HG02884 (cell line): ENCODE results near the gene PNISR.
A peak's percentile ranks its signal among the peaks of the same experiment; 100 is the strongest.

Experiments
- ATAC-seq: cut with Tn5 transposase; IDR thresholded peaks from one replicate; pipeline ENCODE4 v1.9.1; 2021; ENCODE audit warnings: mild to moderate bottlenecking, moderate library complexity; ENCODE audit not compliant: unreplicated experiment

PNISR gene

DNA sequence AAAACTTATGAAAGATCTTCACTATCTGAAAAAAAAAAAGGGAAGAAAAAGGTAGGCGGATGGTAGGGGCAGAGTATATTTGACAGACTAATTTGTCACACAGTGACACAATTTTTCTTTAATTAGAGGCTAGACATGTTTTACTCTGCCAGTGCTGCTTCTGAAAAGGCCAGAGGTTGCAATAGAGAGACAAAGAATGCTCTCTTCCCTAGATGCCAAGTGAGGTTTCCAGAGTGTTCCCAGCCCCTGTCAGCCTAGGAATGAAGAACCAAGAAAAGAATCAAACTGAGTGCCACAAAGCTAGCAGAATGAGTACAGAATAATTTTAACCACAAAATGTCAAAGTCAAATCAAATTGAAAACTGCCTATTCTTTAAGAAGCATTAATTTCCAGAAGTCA is 13.0 kb downstream of the PNISR start:
- no peak for ATAC-seq

DNA sequence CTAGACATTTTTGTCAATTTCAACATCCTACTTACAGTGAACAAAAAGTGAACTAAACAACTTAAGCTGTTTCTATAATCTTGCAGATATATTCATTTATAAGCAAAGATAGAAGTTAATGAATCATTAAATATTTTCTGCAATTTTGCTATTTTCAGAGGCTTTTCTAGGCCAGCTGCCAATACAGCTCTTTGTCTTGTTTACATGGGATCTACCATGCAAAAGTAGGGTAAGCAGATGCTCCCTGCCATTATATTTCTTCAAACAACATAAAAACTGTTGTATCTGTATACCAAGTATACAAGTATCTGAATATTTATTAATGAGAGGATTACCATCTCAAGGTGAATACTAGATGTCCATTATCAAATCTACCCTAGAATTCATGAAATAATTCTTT is 15.4 kb downstream of the PNISR start:
- ATAC-seq = no peak

DNA sequence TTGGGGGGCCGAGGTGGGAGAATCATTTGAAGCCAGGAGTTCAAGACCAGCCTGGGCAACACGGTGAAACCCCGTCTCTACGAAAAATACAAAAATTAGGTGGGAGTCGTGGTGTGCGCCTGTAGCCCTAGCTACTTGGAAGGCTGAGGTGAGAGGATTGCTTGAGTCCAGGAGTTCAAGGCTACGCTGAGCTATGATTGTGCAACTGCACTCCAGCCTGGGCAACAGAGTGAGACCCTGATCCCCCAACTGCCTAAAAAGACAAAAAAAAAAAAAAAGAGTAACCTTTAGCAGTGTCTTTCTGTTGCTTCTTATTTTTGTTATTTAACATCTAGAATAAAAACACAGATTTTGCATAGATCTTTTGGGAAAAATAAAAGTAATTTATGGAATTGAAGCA is 18.0 kb downstream of the PNISR start:
- no peak for ATAC-seq

DNA sequence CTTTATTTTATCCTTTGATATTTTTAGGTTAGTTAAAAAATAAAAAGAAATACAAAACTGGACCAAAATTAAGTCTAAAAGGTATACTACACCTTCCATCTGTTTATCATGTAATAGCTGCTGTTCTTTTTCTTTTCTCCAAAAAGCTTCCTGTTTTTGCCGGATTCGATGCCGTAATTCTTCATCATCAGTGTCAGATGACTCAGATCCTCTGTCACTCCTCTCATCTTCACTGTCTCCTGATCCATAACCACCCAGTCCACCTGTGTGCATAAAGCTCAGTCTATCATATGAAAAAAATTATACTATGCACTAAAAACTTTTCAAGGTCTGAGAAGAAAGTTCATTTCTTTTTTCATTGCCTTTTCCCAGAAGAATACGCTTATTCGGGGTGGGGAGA is 22.7 kb downstream of the PNISR start:
- ATAC-seq = no peak

DNA sequence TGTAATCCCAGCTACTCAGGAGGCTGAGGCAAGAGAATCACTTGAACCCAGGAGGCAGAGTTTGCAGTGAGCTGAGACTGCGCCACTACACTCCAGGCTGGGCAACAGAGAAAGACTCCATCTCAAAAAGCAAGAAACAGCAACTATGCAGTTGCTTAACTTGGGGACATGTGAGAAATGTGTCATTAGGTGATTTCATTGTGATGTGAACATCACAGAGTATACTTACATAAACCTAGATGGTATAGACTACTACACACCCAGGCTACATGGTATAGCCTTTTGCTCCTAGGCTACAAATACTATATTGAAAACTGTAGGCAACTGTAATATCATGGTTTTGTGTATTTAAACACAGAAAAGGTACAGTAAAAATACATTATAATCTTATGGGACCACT is 27.8 kb downstream of the PNISR start:
- ATAC-seq = no peak

DNA sequence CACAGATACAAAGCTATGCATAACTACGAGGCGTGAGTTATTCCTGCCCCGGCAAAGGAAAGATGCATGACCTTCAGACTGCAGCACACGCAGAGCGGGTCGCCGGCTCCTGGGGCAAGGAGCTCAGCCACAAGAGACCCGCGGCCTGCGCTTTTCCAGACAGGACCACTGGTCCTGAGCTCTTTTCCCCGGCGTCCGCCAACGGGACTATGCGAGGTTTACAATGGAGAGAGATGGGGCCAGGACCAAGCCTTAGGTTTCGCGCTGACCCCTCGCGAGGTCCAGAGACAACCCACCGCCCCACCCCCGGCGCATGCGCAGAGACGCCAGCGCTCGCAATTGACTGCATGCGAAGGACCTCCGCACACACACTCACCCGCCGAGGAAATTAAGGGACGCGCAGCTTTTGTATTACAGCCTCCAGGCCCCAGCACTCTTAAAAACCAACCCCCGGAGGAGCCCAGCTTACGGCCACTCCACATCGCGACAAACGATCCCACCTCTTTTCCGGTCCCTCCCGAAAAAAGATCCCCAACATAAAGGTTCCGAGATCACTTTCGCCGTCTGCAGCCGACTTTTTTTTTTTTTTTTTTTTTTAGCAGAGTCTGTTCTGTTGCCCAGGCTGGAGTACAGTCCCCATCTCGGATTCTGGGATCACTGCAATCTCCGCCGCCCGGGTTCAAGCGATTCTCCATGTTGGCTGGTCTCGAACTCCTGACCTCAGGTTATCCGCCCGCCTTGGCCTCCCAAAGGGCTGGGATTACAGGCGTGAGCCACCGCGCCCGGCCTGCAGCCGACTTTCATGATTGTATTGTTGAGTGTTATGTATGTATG is 31.2 kb downstream of the PNISR start, which contains the start of gene COQ3:
Gene COQ3, minus strand, starts transcription at position 498 of the 834 bp plus-strand sequence. Its CDS starts 16 bp downstream, at position 482.
- peak; percentile 68 for ATAC-seq

DNA sequence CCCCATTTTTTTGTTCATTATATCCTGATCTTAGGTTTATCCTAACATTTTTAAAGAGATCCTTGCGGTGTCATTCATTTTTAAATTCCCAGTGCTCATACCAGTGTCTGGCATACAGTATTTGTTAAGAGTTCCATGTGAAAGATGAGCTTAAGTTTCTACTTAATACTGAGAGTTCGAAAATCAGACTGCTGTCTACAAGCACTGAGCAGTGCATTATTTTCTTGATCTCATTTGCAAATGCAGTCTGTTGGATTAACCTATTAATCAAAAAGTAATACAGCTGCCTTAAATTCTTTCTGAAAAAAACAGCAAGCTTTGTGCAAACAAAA is 31.8 kb downstream of the PNISR start:
- peak; percentile 35 for ATAC-seq

DNA sequence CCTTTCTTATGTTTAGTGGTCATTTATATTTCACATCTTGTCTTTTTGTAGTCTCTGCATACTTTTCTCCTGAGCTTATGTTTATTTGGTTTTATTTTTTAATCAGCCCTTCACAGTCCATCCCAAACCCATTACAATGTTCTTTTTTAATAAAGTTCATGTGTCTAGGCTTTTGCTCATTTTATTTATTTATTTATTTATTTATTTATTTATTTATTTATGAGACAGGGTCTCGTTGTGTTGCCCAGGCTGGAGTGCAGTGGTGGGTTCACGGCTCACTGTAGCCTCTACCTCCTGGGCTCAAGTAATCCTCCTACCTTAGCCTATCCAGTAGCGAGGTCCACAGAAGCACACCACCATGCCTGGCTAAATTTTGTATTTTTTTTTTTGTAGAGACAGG is 34.2 kb downstream of the PNISR start:
- ATAC-seq = no peak

DNA sequence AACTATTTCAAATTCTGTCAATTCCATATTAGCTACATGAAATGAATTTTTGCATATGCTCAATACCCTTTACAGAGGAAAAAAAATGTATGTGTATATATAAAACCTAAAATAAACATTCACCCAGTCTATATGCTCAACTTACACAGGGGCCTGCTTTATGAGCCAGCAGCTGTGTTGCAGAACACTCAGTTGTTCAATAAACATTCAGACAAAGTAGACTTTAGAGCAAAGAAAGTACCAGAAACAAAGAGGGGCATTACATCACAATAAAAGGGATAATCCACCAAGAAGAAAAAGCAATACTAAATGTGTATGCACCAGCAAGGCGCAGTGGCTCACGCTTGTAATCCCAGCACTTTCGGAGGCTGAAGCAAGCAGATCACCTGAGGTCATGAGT is 40.6 kb downstream of the PNISR start:
- no peak for ATAC-seq

DNA sequence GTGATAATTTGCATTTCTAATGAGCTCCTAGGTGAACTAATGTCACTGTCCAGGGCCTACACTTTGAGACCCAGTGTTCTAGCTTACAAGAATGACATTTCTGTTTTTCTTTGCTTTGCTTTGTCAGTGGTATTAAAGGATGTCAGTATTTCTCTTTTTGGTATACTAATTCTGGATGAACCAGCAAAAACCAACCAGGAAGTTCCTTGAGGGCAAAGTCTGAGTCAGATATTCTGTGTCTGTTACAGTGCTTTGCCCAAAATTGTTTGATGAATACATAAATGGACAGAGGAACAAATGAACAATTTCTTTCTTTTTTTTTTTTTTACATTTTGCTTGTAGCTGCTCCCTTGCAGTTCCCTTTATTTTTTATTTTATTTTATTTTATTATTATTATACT is 46.5 kb downstream of the PNISR start:
- no peak for ATAC-seq

DNA sequence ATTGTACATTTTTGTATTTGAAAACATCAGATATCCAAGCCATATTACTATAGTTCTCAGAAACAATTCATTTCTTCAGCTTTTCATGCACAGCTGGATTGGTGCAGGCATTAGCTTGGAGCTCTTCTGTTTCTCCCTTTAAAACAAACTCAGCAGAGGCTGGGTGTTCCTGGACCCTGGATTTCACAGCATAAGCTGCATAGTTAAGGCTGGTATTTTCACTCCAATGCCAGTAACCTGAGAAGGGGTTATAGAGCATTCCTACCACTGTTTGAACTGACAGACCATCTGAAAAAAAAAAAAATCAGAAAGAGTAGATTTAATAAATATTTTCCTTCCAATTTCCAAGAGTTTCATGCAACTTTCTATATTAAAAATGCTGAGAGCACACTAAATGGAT is 55.6 kb downstream of the PNISR start:
- no peak for ATAC-seq

DNA sequence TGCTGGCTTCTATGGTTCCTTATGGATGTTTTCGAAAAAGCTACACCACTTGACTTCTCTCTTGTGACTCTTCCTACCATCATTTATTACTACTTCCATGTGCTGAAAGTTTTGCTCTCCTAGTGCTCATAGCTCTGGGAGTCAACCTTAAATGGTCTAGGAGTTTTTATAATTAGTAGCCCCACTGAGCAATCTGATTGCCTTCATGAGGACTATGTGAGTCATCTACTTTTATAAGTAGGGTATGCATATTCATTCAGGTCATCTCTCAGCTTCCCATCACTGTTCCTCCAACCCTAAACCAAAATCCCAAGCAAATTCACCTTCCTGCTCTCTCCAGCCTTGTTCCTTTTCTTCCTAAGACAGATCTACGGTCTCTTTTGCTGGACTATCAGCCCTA is 58.3 kb downstream of the PNISR start:
- no peak for ATAC-seq

DNA sequence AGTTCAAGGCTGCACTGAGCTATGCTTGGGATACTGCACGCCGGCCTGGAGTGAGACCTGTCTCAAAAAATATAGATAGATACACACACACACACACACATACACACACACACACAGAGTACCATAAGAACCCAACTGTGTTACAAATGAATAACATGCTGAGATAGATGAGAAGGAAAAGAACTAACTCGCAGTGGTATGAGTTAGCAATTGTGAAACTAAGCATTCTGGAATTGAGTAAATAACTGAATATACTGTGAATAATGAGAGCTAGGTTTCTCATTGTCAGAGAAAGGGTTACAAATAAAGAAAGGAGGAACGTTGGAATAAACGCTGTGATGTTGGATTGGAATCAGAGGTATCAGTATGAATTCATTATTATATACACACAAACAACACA is 61.1 kb downstream of the PNISR start:
- peak; percentile 91 for ATAC-seq

DNA sequence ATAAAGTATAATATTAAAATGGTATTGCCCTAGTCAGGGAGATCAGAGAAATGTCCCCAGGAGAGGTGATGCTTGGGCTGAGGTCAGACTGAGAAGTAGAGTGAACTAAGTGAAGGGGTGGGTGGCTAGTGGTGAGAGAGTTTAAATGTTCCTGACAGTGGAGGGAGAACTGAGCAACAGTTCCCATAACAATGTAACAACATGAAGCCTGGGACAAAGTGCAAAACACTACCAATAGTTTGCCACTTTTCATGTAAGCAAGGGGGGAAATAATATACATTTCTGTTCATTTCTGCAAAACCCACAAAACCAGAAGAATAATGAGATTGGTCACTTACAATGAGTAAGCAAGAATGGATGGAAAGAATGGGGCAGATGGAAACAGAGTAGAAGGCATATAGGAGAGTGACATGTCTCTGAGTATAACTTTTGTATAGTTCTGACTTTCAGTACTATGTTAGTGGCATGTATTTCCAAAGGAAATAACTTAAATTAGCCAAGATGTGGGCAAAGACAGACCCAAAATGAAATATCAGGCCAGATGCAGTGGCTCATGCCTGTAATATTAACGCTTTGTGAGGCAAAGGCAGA is 62.3 kb downstream of the PNISR start:
- ATAC-seq = no peak

DNA sequence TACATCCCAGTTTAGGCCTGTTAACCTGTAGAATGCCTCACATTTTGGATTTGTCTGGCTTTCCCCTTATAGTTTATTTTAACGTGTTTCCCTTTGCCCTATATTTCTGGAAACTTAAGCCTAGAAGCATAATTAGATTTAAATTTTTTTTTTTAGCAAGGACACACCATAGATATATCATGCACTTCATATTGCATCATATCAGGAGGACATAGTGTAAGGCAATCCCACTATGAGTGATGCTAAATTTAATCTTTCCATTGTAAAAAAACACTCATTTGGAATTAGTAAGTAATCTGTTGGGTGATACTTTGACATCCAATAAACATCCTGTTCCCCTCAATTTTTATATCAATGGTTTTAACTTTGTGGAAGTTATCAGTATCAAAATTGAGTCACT is 65.3 kb downstream of the PNISR start:
- no peak for ATAC-seq

DNA sequence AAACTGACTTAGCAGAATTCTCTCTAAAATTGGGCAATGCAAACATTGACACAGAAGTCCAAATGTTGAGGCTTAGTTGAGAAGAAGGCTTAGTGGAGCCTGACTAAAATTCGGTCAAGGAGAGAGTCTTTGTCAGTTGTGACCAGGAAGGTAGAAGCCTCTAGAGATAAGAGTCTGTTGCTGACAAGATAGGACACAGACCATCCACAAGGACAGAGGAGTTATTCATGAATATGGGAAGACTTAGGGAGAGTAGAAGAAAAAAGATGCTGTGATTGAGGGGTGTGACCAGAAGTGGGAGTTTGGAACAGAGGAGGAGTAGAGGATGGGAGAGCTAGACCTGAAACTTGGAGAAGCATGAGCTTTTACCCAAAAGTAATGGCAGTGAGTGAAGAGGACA is 68.5 kb downstream of the PNISR start:
- ATAC-seq = no peak

DNA sequence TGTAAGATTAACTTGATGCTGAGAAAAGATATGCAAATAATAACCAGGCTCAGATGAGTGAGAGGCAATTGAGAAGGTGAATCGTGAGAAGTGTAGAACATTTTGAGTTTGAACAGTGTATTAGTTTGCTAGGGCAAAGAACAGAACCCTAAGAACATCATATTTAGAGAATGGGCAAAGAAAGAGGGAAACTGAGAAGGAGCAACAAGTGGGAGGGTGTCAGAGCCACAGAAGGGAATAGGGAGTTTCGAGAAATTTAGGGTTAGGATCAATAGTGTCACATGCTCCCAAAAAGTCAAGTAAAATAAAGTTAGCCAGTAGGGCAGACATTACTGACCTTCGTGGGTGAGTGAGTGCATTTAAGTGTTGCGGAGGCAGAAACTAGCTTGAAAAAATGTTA is 70.1 kb downstream of the PNISR start:
- no peak for ATAC-seq

DNA sequence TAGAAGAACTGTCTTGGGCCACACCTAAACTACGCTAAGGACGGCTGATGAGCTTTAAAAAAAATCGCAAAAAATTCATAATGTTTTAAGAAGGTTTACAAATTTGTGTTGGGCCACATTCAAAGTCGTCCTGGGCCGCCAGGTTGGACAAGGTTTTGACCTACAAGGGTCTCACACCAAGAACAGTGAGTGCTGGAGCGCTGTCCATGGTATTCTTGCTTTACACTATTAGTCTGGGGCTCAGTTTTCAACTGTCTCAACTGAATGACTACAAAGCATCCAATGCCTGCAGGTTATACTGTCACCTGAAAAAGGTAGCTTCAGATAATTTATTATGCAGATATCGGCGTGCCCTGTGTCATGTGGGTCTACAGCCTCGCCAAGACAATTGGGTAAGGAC is 72.0 kb downstream of the PNISR start:
- no peak for ATAC-seq

DNA sequence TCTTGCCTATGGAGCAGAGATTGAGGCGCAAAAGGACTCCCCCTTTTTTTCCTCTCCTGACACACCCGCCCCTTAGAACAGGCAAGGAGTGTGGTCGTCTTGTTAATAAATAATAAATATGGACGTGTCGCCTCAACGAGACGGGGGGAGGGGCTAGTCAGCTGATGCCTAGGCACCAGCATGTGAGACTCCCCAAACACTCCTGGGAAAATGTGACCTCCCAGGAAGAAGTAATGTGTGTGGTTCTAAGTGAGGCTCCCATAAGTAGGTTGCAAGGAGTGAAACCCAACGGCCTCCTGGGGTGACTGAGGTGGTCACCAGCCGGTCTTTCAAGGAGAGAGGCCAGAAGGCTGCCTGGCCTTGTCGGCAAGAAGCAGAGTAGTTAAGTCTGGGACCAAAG is 74.5 kb downstream of the PNISR start:
- ATAC-seq = no peak

DNA sequence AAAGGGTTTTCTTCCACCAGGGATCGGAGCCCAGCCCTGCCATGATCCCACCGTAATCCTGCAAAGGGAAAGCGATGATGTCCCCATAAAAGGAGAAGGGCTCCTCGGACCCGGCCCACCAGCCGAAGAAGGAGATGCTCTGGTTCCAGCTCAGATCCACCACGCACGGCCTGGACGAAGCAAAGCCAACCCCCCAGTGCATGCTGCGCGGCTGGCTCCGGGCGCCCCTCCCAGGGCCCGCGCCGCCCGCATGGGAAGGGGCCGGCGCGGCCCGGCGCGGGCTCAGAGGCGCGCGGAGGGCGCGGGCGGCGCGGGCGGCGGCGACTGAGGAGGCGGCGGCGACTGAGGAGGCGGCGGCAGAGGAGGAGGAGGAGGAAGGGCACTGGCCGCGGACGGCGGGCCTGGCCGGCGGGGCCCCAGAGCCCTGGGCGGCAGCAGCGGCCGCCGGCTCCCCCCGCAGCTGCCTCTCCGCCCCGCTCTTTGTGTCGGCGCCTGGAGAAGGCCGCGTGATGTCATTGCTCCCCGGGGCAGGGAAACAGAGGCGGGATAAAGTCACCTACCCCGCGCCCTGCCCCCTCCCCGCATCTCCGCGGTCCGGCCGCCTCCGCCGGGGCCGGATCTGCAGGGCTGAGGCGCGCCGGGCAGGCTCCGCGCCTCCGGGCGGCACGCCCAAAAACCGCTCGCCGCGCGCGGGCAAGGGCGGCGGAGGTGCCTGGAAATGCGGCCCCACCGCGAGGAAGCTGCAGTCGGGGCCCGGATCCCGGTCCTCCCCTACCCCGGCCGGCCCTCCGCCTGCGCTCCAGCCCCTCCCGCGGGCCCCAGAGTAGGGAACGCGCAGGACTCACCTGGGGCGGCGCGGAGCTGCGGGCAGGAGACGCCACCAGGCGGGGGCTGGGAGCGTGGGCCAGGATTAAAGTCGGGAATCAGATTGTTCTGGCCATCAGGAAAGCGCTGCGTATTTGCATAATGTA is 75.7 kb downstream of the PNISR start, which contains the start of gene FAXC:
Gene FAXC, minus strand, starts transcription at position 504 of the 971 bp plus-strand sequence. Its CDS starts 302 bp downstream, at position 202.
- ATAC-seq = peak; percentile 50
